UCSD-AML1 (cell line): ENCODE measurements around the gene METRNL.

Experiments
- DNase-seq: peaks from one replicate; lab custom pipeline; 2025; ENCODE audit not compliant: unreplicated experiment; lab: John Stamatoyannopoulos, UW

Gene METRNL

GRCh38 chr17:83078378-83079351, 744 bp upstream of the METRNL start:
- no peak for DNase-seq

- no peak for DNase-seq
Measured at GRCh38 chr17:83079766-83080578, 563 bp downstream of the METRNL start.

GRCh38 chr17:83080579-83080857, 1.1 kb downstream of the METRNL start:
- no peak for DNase-seq

GRCh38 chr17:83080858-83081683, 1.7 kb downstream of the METRNL start:
- DNase-seq = no peak

- no peak for DNase-seq
Measured at GRCh38 chr17:83081684-83082201, 2.3 kb downstream of the METRNL start.

GRCh38 chr17:83082424-83082823, 3.0 kb downstream of the METRNL start:
- no peak for DNase-seq

- no peak for DNase-seq
Measured at GRCh38 chr17:83082909-83083367, 3.5 kb downstream of the METRNL start.

GRCh38 chr17:83083368-83084201, 4.2 kb downstream of the METRNL start:
- DNase-seq = no peak

- DNase-seq = no peak
Measured at GRCh38 chr17:83084214-83084613, 4.8 kb downstream of the METRNL start.

GRCh38 chr17:83084621-83085056, 5.2 kb downstream of the METRNL start:
- no peak for DNase-seq

- no peak for DNase-seq
Measured at GRCh38 chr17:83085103-83085502, 5.7 kb downstream of the METRNL start.

- DNase-seq = no peak
Measured at GRCh38 chr17:83085526-83086198, 6.3 kb downstream of the METRNL start.

GRCh38 chr17:83086199-83086880, 6.9 kb downstream of the METRNL start:
- DNase-seq = no peak

GRCh38 chr17:83086907-83087787, 7.7 kb downstream of the METRNL start:
- no peak for DNase-seq

GRCh38 chr17:83087788-83088360, 8.5 kb downstream of the METRNL start:
- no peak for DNase-seq

GRCh38 chr17:83088451-83088850, 9.0 kb downstream of the METRNL start:
- no peak for DNase-seq

- DNase-seq = no peak
Measured at GRCh38 chr17:83088909-83089308, 9.5 kb downstream of the METRNL start.
